ENCODE results near the gene BRPF1. TPM values are rescaled to one million over a fixed set of nuclear protein-coding genes. Genes with fewer than 3 reads are reported as not detected.

BRPF1 gene
- total and polyA plus RNA-seq, 2 experiments from 2014 or later, result 10.4 to 18.3 TPM

DNA sequence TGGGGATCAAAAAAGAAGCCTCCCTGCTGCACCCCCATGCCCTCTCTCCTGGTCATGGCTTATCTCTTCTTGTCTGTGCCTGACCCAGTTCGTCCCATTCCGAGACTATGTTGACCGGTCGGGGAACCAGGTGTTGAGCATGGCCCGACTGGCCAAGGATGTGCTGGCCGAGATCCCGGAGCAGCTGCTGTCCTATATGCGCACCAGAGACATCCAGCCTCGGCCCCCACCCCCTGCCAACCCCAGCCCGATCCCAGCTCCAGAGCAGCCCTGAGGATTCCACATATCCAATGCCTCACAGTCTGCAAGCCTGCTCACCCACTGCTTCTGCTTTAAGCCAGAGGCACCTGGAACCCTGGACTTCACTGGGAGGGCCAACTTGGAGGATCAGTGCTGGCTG is 2.1 kb upstream of the BRPF1 start:
- peaks cover 17% of the 10 kb centered on the region for H3K4me1 ChIP-seq (ENCODE audit: insufficient read depth)
- in situ Hi-C loops (cut with MboI), result no loop called here
- no peak overlapping the region for H2AFZ ChIP-seq
- 88 to 91% methylated on average over 9 to 10 of the region's 10 CpGs for WGBS, 2 experiments (ENCODE audit: low coverage in 1 of 2, low lambda C conversion rate in 2 of 2, missing lambda C conversion rate in 2 of 2)
- H3F3A ChIP-seq (ENCODE audit: insufficient read depth), result peaks cover 9% of the 10 kb centered on the region; the same call in 1 of the 2 replicates
- no peak for DNase-seq
- TF ChIP-seq EZH2 (IDR thresholded peaks at IDR 0.05; ENCODE audit: insufficient read depth, poor library complexity, severe bottlenecking), result no peak
- TF ChIP-seq EZH2phosphoT487 (IDR thresholded peaks at IDR 0.05; ENCODE audit: insufficient read depth, low read depth), result no peak
- peaks cover 28% of the 10 kb centered on the region for H3K79me2 ChIP-seq (ENCODE audit: insufficient read depth)
- H3K4me3 ChIP-seq, result no peak overlapping the region
- H3K4me2 ChIP-seq (ENCODE audit: unreplicated experiment), result no peak overlapping the region
- 0 out of 2 replicates have a peak, but pooled peaks cover 3% of the 10 kb centered on the region for H3K36me3 ChIP-seq (ENCODE audit: low read depth)
- no peaks in the 10 kb centered on the region for H3K9me3 ChIP-seq (ENCODE audit: low read depth)
- no peak overlapping the region for H3K9ac ChIP-seq
- no peak overlapping the region for H3K27ac ChIP-seq
- no peaks in the 10 kb centered on the region for H3K9me2 ChIP-seq (ENCODE audit: insufficient read depth)
- H4K20me1 ChIP-seq (ENCODE audit: insufficient read depth), result no peaks in the 10 kb centered on the region; the same call in 1 of the 2 replicates
- H3K27me3 ChIP-seq (replicated peaks; ENCODE audit: insufficient read depth), result no peaks in the 10 kb centered on the region

- in situ Hi-C loops (cut with MboI), result no loop called here
- WGBS, 2 experiments (ENCODE audit: low coverage in 1 of 2, low lambda C conversion rate in 2 of 2, missing lambda C conversion rate in 2 of 2), result 0% methylated on average over 17 of the region's 17 CpGs
- TF ChIP-seq EZH2phosphoT487 (IDR thresholded peaks at IDR 0.05; ENCODE audit: insufficient read depth, low read depth), result no peak
- no peak for TF ChIP-seq EZH2 (IDR thresholded peaks at IDR 0.05; ENCODE audit: insufficient read depth, poor library complexity, severe bottlenecking)
Observed at GRCh38 chr3:9730657-9731205, 804 bp upstream of the BRPF1 start.

GRCh38 chr3:9732080-9732739 is 675 bp downstream of the BRPF1 start:
- Histone ChIP-seq H2AFZ (peak overlapping the region; percentile 82), H3K9ac (peak overlapping the region; percentile 96), H3K9me2 (ENCODE audit: insufficient read depth) (no peaks in the 10 kb centered on the region), H3K4me3 (peak overlapping the region; percentile 84), H3F3A (ENCODE audit: insufficient read depth) (peaks cover 9% of the 10 kb centered on the region), H3K27ac (peak overlapping the region; percentile 97), H3K36me3 (ENCODE audit: low read depth) (peaks cover 15% of the 10 kb centered on the region; the same call in 1 of the 2 replicates), H4K20me1 (ENCODE audit: insufficient read depth) (no peaks in the 10 kb centered on the region; the same call in 1 of the 2 replicates), H3K9me3 (ENCODE audit: low read depth) (no peaks in the 10 kb centered on the region), H3K27me3 (replicated peaks; ENCODE audit: insufficient read depth) (no peaks in the 10 kb centered on the region), H3K4me2 (ENCODE audit: unreplicated experiment) (peak overlapping the region; percentile 98), H3K4me1 (ENCODE audit: insufficient read depth) (peaks cover 17% of the 10 kb centered on the region), H3K79me2 (ENCODE audit: insufficient read depth) (peaks cover 56% of the 10 kb centered on the region)
- no peak for TF ChIP-seq EZH2phosphoT487 (IDR thresholded peaks at IDR 0.05; ENCODE audit: insufficient read depth, low read depth)
- no peak for TF ChIP-seq EZH2 (IDR thresholded peaks at IDR 0.05; ENCODE audit: insufficient read depth, poor library complexity, severe bottlenecking)
- DNase-seq, result peak; percentile 63
- in situ Hi-C loops (cut with MboI), result no loop called here
- 2 to 3% methylated on average over 31 to 41 of the region's 41 CpGs for WGBS, 2 experiments (ENCODE audit: low coverage in 1 of 2, low lambda C conversion rate in 2 of 2, missing lambda C conversion rate in 2 of 2)

More at GRCh38 chr3:9730657-9731205, 804 bp upstream of the BRPF1 start:
- Histone ChIP-seq H3K9me3 (ENCODE audit: low read depth) (no peaks in the 10 kb centered on the region), H3K4me1 (ENCODE audit: insufficient read depth) (peaks cover 17% of the 10 kb centered on the region), H3K4me2 (ENCODE audit: unreplicated experiment) (peak overlapping the region; percentile 77), H3K4me3 (peak overlapping the region; percentile 74), H3K79me2 (ENCODE audit: insufficient read depth) (peaks cover 41% of the 10 kb centered on the region), H3K9ac (peak overlapping the region; percentile 75), H3F3A (ENCODE audit: insufficient read depth) (peaks cover 9% of the 10 kb centered on the region), H3K9me2 (ENCODE audit: insufficient read depth) (no peaks in the 10 kb centered on the region), H3K27me3 (replicated peaks; ENCODE audit: insufficient read depth) (no peaks in the 10 kb centered on the region), H3K27ac (peak overlapping the region; percentile 75), H4K20me1 (ENCODE audit: insufficient read depth) (no peaks in the 10 kb centered on the region; the same call in 1 of the 2 replicates), H2AFZ (peak overlapping the region; percentile 87), H3K36me3 (ENCODE audit: low read depth) (peaks cover 14% of the 10 kb centered on the region; the same call in 1 of the 2 replicates)
- no peak for DNase-seq

GRCh38 chr3:9732740-9733115 is 1.2 kb downstream of the BRPF1 start:
- peak; percentile 73 for DNase-seq

More at GRCh38 chr3:9732740-9733115, 1.2 kb downstream of the BRPF1 start:
- Histone ChIP-seq H3K27me3 (replicated peaks; ENCODE audit: insufficient read depth) (no peaks in the 10 kb centered on the region), H3K9me3 (ENCODE audit: low read depth) (no peaks in the 10 kb centered on the region), H3K79me2 (ENCODE audit: insufficient read depth) (peaks cover 61% of the 10 kb centered on the region), H2AFZ (no peak overlapping the region), H3K27ac (peak overlapping the region; percentile 97), H4K20me1 (ENCODE audit: insufficient read depth) (no peaks in the 10 kb centered on the region; the same call in 1 of the 2 replicates), H3K4me2 (ENCODE audit: unreplicated experiment) (peak overlapping the region; percentile 98), H3F3A (ENCODE audit: insufficient read depth) (peaks cover 9% of the 10 kb centered on the region), H3K9me2 (ENCODE audit: insufficient read depth) (no peaks in the 10 kb centered on the region), H3K9ac (peak overlapping the region; percentile 96), H3K4me1 (ENCODE audit: insufficient read depth) (peaks cover 17% of the 10 kb centered on the region), H3K36me3 (ENCODE audit: low read depth) (peaks cover 17% of the 10 kb centered on the region; the same call in 1 of the 2 replicates), H3K4me3 (peak overlapping the region; percentile 84)
- in situ Hi-C loops (cut with MboI), result no loop called here
- 9 to 19% methylated on average over 7 of the region's 7 CpGs for WGBS, 2 experiments (ENCODE audit: low coverage in 1 of 2, low lambda C conversion rate in 2 of 2, missing lambda C conversion rate in 2 of 2)
- TF ChIP-seq EZH2phosphoT487 (IDR thresholded peaks at IDR 0.05; ENCODE audit: insufficient read depth, low read depth) (no peak), EZH2 (IDR thresholded peaks at IDR 0.05; ENCODE audit: insufficient read depth, poor library complexity, severe bottlenecking) (no peak)

All from GM23248 (cell line).